ENCODE results near the gene COPS2.

DNA sequence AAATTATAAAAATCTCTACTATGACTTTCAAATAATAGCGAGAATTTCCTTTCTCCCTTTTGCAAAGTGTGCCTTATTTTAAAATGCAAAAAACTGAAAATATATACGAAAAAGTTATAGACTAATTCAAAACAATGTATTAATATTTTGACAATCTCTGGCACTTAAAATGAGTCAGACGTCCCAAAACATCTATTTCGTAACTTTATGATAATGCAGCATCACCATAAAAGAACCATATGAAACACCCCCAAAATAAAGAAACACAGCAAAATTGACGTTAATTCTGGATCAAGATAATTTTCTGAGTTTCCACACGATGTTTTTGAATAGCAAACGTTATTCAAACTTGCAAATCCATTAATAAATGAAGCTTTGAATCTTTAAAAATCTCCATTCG, 1.0 kb downstream of the COPS2 start:
- TF ChIP-seq, protein P1, sequence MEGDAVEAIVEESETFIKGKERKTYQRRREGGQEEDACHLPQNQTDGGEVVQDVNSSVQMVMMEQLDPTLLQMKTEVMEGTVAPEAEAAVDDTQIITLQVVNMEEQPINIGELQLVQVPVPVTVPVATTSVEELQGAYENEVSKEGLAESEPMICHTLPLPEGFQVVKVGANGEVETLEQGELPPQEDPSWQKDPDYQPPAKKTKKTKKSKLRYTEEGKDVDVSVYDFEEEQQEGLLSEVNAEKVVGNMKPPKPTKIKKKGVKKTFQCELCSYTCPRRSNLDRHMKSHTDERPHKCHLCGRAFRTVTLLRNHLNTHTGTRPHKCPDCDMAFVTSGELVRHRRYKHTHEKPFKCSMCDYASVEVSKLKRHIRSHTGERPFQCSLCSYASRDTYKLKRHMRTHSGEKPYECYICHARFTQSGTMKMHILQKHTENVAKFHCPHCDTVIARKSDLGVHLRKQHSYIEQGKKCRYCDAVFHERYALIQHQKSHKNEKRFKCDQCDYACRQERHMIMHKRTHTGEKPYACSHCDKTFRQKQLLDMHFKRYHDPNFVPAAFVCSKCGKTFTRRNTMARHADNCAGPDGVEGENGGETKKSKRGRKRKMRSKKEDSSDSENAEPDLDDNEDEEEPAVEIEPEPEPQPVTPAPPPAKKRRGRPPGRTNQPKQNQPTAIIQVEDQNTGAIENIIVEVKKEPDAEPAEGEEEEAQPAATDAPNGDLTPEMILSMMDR (IDR thresholded peaks at IDR 0.05): no peak
- no peak for TF ChIP-seq ZFX (IDR thresholded peaks at IDR 0.05; ENCODE audit: borderline replicate concordance)
